Activated CD8-positive, alpha-beta T cell treated with anti-CD3 and anti-CD28 coated beads for 36 hours (primary cell): Measurements from ENCODE around the gene RAB25. TPM values are rescaled to one million over a fixed set of nuclear protein-coding genes. Genes with fewer than 3 reads are reported as not detected.

Experiments used
- ATAC-seq: fragments of 200-7000 bp; cut with Tn5 transposase; one replicate; pipeline ENCODE4 v1.10.0; 2021; ENCODE audit warnings: mild to moderate bottlenecking, moderate library complexity
- CTCF ChIA-PET: fragments of 350-600 bp; sonication (Branson Sonifier 250); formaldehyde crosslinking; loops from one replicate; lab custom pipeline; 2021; ENCODE audit warnings: antibody characterized with exemption; lab: Charles Lee
- POLR2A ChIA-PET: fragments of 350-600 bp; sonication (Branson Sonifier 250); formaldehyde crosslinking; loops from one replicate; lab custom pipeline; 2021; ENCODE audit warnings: antibody characterized with exemption; lab: Charles Lee
- DNase-seq: peaks from one replicate; pipeline ENCODE4 v3.0.0-alpha.2; 2020
- H3K27ac Mint-ChIP-seq: one replicate; pipeline ENCODE4 v1.8.0; 2021; ENCODE audit warnings: mild to moderate bottlenecking, mixed read lengths
- H3K27me3 Mint-ChIP-seq: one replicate; pipeline ENCODE4 v1.8.0; 2021; ENCODE audit warnings: mixed read lengths
- H3K36me3 Mint-ChIP-seq: one replicate; pipeline ENCODE4 v1.8.0; 2021; ENCODE audit warnings: low read depth, mixed read lengths
- H3K4me1 Mint-ChIP-seq: one replicate; pipeline ENCODE4 v1.8.0; 2021; ENCODE audit warnings: low read depth, mixed read lengths
- H3K4me3 Mint-ChIP-seq: one replicate; pipeline ENCODE4 v1.8.0; 2021; ENCODE audit warnings: mild to moderate bottlenecking, moderate library complexity, mixed read lengths
- H3K9me3 Mint-ChIP-seq: one replicate; pipeline ENCODE4 v1.8.0; 2021; ENCODE audit warnings: mixed read lengths
- CTCF ChIP-seq: fragments of 200-600 bp; IDR thresholded peaks from one replicate; pipeline ENCODE4 v1.8.0; 2022; ENCODE audit warnings: antibody characterized with exemption, mild to moderate bottlenecking
- intact Hi-C: fragments of 100-400 bp; cut with micrococcal nuclease; formaldehyde crosslinking; loops from one replicate; pipeline ENCODE4 v1.10.0; 2022
- total RNA-seq, 2 experiments: library from RNA; stranded (reverse); gene quantifications; one replicate each; pipeline ENCODE4 v1.2.3, GENCODE V29; 2021

RAB25 gene
- total RNA-seq, 2 experiments from 2014 or later: 0.49 to 0.63 TPM

- no peak for DNase-seq
- no peaks in the 10 kb centered on the region for H3K27me3 Mint-ChIP-seq
- POLR2A ChIA-PET: interaction anchor here (0.5 kb wide), 1 partner anchor 100 kb away, joined by 4 read pairs; no protein-coding TSS in a partner anchor
- CTCF ChIA-PET: interaction anchor here (1.1 to 1.8 kb wide), 2 partner anchors 10 to 67 kb away, joined by 3 to 12 read pairs; no protein-coding TSS in a partner anchor
- H3K9me3 Mint-ChIP-seq: no peaks in the 10 kb centered on the region
- H3K4me3 Mint-ChIP-seq: no peak overlapping the region
- intact Hi-C loops: no loop called here
- no peak for ATAC-seq
- H3K4me1 Mint-ChIP-seq: peaks cover 22% of the 10 kb centered on the region
- H3K36me3 Mint-ChIP-seq: peaks cover 7% of the 10 kb centered on the region
- TF ChIP-seq CTCF: no peak
- no peak overlapping the region for H3K27ac Mint-ChIP-seq
Measured at GRCh38 chr1:156056326-156056849, 4.6 kb upstream of the RAB25 start.

GRCh38 chr1:156062189-156062588, 1.2 kb downstream of the RAB25 start:
- ATAC-seq (no peak), DNase-seq (no peak)
- Mint-ChIP-seq H3K36me3 (peaks cover 5% of the 10 kb centered on the region), H3K4me3 (no peak overlapping the region), H3K27me3 (no peaks in the 10 kb centered on the region), H3K27ac (no peak overlapping the region), H3K4me1 (peaks cover 18% of the 10 kb centered on the region), H3K9me3 (no peaks in the 10 kb centered on the region)
- no peak for TF ChIP-seq CTCF
- ChIA-PET CTCF (no interaction called here), POLR2A (no interaction called here)
- intact Hi-C loops: no loop called here

- ChIA-PET CTCF (interaction anchor here (0.8 to 2.2 kb wide), 7 partner anchors 9 to 126 kb away, joined by 3 to 6 read pairs (median 3); no protein-coding TSS in a partner anchor), POLR2A (no interaction called here)
- Mint-ChIP-seq H3K36me3 (no peaks in the 10 kb centered on the region), H3K4me1 (peaks cover 16% of the 10 kb centered on the region), H3K4me3 (no peak overlapping the region), H3K27ac (no peak overlapping the region), H3K9me3 (no peaks in the 10 kb centered on the region), H3K27me3 (no peaks in the 10 kb centered on the region)
- ATAC-seq: no peak
- intact Hi-C loops: no loop called here
- DNase-seq: no peak
- no peak for TF ChIP-seq CTCF
Measured at GRCh38 chr1:156063997-156064285, 3.0 kb downstream of the RAB25 start.

- Mint-ChIP-seq H3K9me3 (no peaks in the 10 kb centered on the region), H3K4me3 (no peak overlapping the region), H3K27ac (no peak overlapping the region), H3K4me1 (peaks cover 16% of the 10 kb centered on the region), H3K27me3 (no peaks in the 10 kb centered on the region), H3K36me3 (no peaks in the 10 kb centered on the region)
- intact Hi-C loops: no loop called here
- POLR2A ChIA-PET: no interaction called here
- CTCF ChIA-PET: interaction anchor here (0.6 to 2.5 kb wide), 8 partner anchors 32 to 273 kb away, joined by 3 to 26 read pairs (median 4); partner anchors contain the start of genes CCT3, SSR2 and TSACC
- ATAC-seq (peak; percentile 46), DNase-seq (peak; percentile 14)
- TF ChIP-seq CTCF: no peak
Measured at GRCh38 chr1:156064615-156065014, 3.7 kb downstream of the RAB25 start.

- intact Hi-C loops: no loop called here
- H3K4me1 Mint-ChIP-seq: peaks cover 16% of the 10 kb centered on the region
- H3K4me3 Mint-ChIP-seq: no peak overlapping the region
- H3K27me3 Mint-ChIP-seq: no peaks in the 10 kb centered on the region
- H3K9me3 Mint-ChIP-seq: no peaks in the 10 kb centered on the region
- ChIA-PET POLR2A (interaction anchor here (1.0 kb wide), 1 partner anchor 44 kb away, joined by 3 read pairs; no protein-coding TSS in a partner anchor), CTCF (interaction anchor here (0.6 to 2.5 kb wide), 15 partner anchors 8 to 273 kb away, joined by 3 to 26 read pairs (median 5); partner anchors contain the start of genes CCT3, KHDC4, SSR2 and TSACC)
- peak; percentile 22 for ATAC-seq
- TF ChIP-seq CTCF: no peak
- DNase-seq: no peak
- no peaks in the 10 kb centered on the region for H3K36me3 Mint-ChIP-seq
- no peak overlapping the region for H3K27ac Mint-ChIP-seq
Measured at GRCh38 chr1:156065212-156065611, 4.3 kb downstream of the RAB25 start.
